IMR-90 (cell line): ENCODE measurements around the gene VILL. TPM values are rescaled to one million over a fixed set of nuclear protein-coding genes. Genes with fewer than 3 reads are reported as not detected.

ENCODE experiments used
- ATAC-seq: fragments of 200-7000 bp; cut with Tn5 transposase; 2 replicates; pipeline ENCODE4 v1.9.1; 2020; ENCODE audit warnings: low read depth, mild to moderate bottlenecking, moderate library complexity
- BruUV-seq: library from RNA; stranded (reverse); fragments of 400-500 nt; replicated peaks from 2 replicates; lab custom pipeline; 2021; lab: Mats Ljungman, UMichigan
- CTCF ChIA-PET: fragments of 300-600 bp; formaldehyde crosslinking; extraction: SDS; loops from one replicate; lab custom pipeline; 2021; ENCODE audit warnings: antibody characterized with exemption; lab: Yijun Ruan, JAX
- POLR2A ChIA-PET: fragments of 300-600 bp; sonication (Branson Sonifier 250); formaldehyde crosslinking; loops from one replicate; lab custom pipeline; 2022; ENCODE audit warnings: antibody characterized with exemption; ENCODE audit not compliant: unreplicated experiment; lab: Charles Lee
- DNase-seq: peaks from one replicate; pipeline ENCODE4 v3.0.0; 2013
- H2AFZ ChIP-seq: replicated peaks from 2 replicates; pipeline ENCODE3; 2013; ENCODE audit warnings: low read length, mild to moderate bottlenecking; ENCODE audit not compliant: poor library complexity
- H2AK5ac ChIP-seq: 2 replicates; pipeline ENCODE4 v1.6.1; 2013; ENCODE audit warnings: low read depth, low read length, inconsistent platforms
- H2AK9ac ChIP-seq: replicated peaks from 2 replicates; pipeline ENCODE3; 2013; ENCODE audit warnings: mild to moderate bottlenecking, low read depth, low read length, moderate library complexity; ENCODE audit not compliant: poor library complexity
- H2BK120ac ChIP-seq: 2 replicates; pipeline ENCODE4 v1.6.1; 2013; ENCODE audit warnings: low read depth, low read length, inconsistent platforms
- H2BK15ac ChIP-seq: 3 replicates; pipeline ENCODE4 v1.6.1; 2013; ENCODE audit warnings: low read depth, low read length, inconsistent platforms
- H2BK20ac ChIP-seq: 2 replicates; pipeline ENCODE4 v1.6.1; 2013; ENCODE audit warnings: low read depth, mild to moderate bottlenecking, inconsistent platforms, low read length, moderate library complexity
- H2BK5ac ChIP-seq: 2 replicates; pipeline ENCODE4 v1.6.1; 2013; ENCODE audit warnings: mild to moderate bottlenecking, low read depth, low read length, inconsistent platforms; ENCODE audit not compliant: poor library complexity, severe bottlenecking
- H3K14ac ChIP-seq: replicated peaks from 2 replicates; pipeline ENCODE4 v1.6.1; 2013; ENCODE audit warnings: low read depth, low read length, inconsistent platforms
- H3K18ac ChIP-seq: 2 replicates; pipeline ENCODE4 v1.6.1; 2013; ENCODE audit warnings: low read depth, low read length, control low read depth
- H3K23ac ChIP-seq: 2 replicates; pipeline ENCODE4 v1.6.1; 2013; ENCODE audit warnings: low read depth, low read length, inconsistent platforms
- H3K27ac ChIP-seq: 2 replicates; pipeline ENCODE4 v1.5.1; 2013; ENCODE audit warnings: mild to moderate bottlenecking, control low read depth, low read length; ENCODE audit not compliant: insufficient read depth
- H3K27me3 ChIP-seq: 2 replicates; pipeline ENCODE4 v1.6.1; 2013; ENCODE audit warnings: low read length; ENCODE audit not compliant: control insufficient read depth, insufficient read depth
- H3K36me3 ChIP-seq: 2 replicates; pipeline ENCODE4 v1.6.1; 2013; ENCODE audit warnings: low read length, mixed read lengths; ENCODE audit not compliant: control insufficient read depth, insufficient read depth
- H3K4ac ChIP-seq: 2 replicates; pipeline ENCODE4 v1.6.1; 2013; ENCODE audit warnings: low read depth, low read length, inconsistent platforms
- H3K4me1 ChIP-seq: 2 replicates; pipeline ENCODE4 v1.6.1; 2013; ENCODE audit warnings: low read length, mixed read lengths; ENCODE audit not compliant: control insufficient read depth, insufficient read depth
- H3K4me2 ChIP-seq: 2 replicates; pipeline ENCODE4 v1.6.1; 2013; ENCODE audit warnings: low read depth, mild to moderate bottlenecking, control low read depth, low read length, moderate library complexity
- H3K4me3 ChIP-seq: 2 replicates; pipeline ENCODE4 v1.5.1; 2013; ENCODE audit warnings: low read depth, mild to moderate bottlenecking, control low read depth, low read length, moderate library complexity; ENCODE audit not compliant: insufficient read depth
- H3K56ac ChIP-seq: 2 replicates; pipeline ENCODE4 v1.6.1; 2013; ENCODE audit warnings: low read length, inconsistent platforms; ENCODE audit not compliant: insufficient read depth; ENCODE audit errors: extremely low read depth
- H3K79me1 ChIP-seq, 2 experiments: 2 replicates each; pipeline ENCODE4 v1.6.1; 2013; ENCODE audit warnings: low read length in 2 of 2, inconsistent platforms in 1 of 2, low read depth in 1 of 2
- H3K9ac ChIP-seq: 2 replicates; pipeline ENCODE4 v1.6.1; 2013; ENCODE audit warnings: low read depth, low read length, control low read depth
- H3K9me1 ChIP-seq: 2 replicates; pipeline ENCODE4 v1.6.1; 2013; ENCODE audit warnings: low read length, inconsistent platforms; ENCODE audit not compliant: insufficient read depth
- H3K9me3 ChIP-seq: 2 replicates; pipeline ENCODE4 v1.6.1; 2013; ENCODE audit warnings: low read length; ENCODE audit not compliant: control insufficient read depth, insufficient read depth
- H4K20me1 ChIP-seq: 2 replicates; pipeline ENCODE4 v1.6.1; 2013; ENCODE audit warnings: low read length, inconsistent platforms; ENCODE audit not compliant: insufficient read depth
- H4K5ac ChIP-seq: 2 replicates; pipeline ENCODE4 v1.6.1; 2013; ENCODE audit warnings: mild to moderate bottlenecking, low read depth, low read length, control low read depth
- H4K8ac ChIP-seq, 2 experiments: 2 replicates each; pipeline ENCODE4 v1.6.1; 2013; ENCODE audit warnings: low read depth in 2 of 2, low read length in 2 of 2, control low read depth in 1 of 2, inconsistent platforms in 1 of 2
- H4K91ac ChIP-seq: 2 replicates; pipeline ENCODE4 v1.6.1; 2013; ENCODE audit warnings: low read depth, low read length, inconsistent platforms; ENCODE audit not compliant: insufficient read depth
- CEBPB ChIP-seq: IDR thresholded peaks from 2 replicates; pipeline ENCODE4 v1.6.1; 2012; ENCODE audit warnings: low read depth, low read length, improper control_type of control experiment
- CHD1 ChIP-seq: IDR thresholded peaks from 2 replicates; pipeline ENCODE4 v1.6.1; 2012; ENCODE audit warnings: low read depth, low read length, improper control_type of control experiment
- CTCF ChIP-seq: conservative IDR thresholded peaks from 2 replicates; pipeline ENCODE4 v1.5.1; 2012; ENCODE audit warnings: mild to moderate bottlenecking, low read depth, low read length, improper control_type of control experiment
- FOS ChIP-seq: fragments of 150-350 bp; IDR thresholded peaks from 2 replicates; pipeline ENCODE4 v1.6.1; 2016; ENCODE audit warnings: low read depth, low read length
- MAFK ChIP-seq: IDR thresholded peaks from 2 replicates; pipeline ENCODE4 v1.6.1; 2012; ENCODE audit warnings: low read depth, low read length, improper control_type of control experiment
- MAZ ChIP-seq: IDR thresholded peaks from 2 replicates; pipeline ENCODE4 v1.6.1; 2012; ENCODE audit warnings: low read depth, mild to moderate bottlenecking, low read length, improper control_type of control experiment, moderate library complexity, borderline replicate concordance
- MXI1 ChIP-seq: IDR thresholded peaks from 2 replicates; pipeline ENCODE4 v1.6.1; 2012; ENCODE audit warnings: low read depth, mild to moderate bottlenecking, low read length, moderate library complexity, borderline replicate concordance
- NFE2L2 ChIP-seq: fragments of 150-350 bp; IDR thresholded peaks from 2 replicates; pipeline ENCODE4 v1.6.1; 2016; ENCODE audit warnings: low read depth, mild to moderate bottlenecking, low read length
- POLR2A ChIP-seq: IDR thresholded peaks from 2 replicates; pipeline ENCODE4 v1.6.1; 2012; ENCODE audit warnings: mild to moderate bottlenecking, low read depth, low read length
- RAD21 ChIP-seq: IDR thresholded peaks from 2 replicates; pipeline ENCODE4 v1.6.1; 2012; ENCODE audit warnings: low read length, improper control_type of control experiment
- RCOR1 ChIP-seq: IDR thresholded peaks from 2 replicates; pipeline ENCODE4 v1.6.1; 2012; ENCODE audit warnings: mild to moderate bottlenecking, low read length, improper control_type of control experiment; ENCODE audit not compliant: insufficient replicate concordance
- RFX5 ChIP-seq: IDR thresholded peaks from 2 replicates; pipeline ENCODE4 v1.8.0; 2012; ENCODE audit warnings: low read depth, mild to moderate bottlenecking, low read length, moderate library complexity
- SMC3 ChIP-seq: fragments of 150-350 bp; IDR thresholded peaks from 2 replicates; pipeline ENCODE4 v1.6.1; 2016; ENCODE audit warnings: low read depth, mild to moderate bottlenecking, antibody characterized with exemption, low read length, moderate library complexity
- USF2 ChIP-seq: fragments of 150-350 bp; IDR thresholded peaks from 2 replicates; pipeline ENCODE4 v1.6.1; 2017; ENCODE audit warnings: mild to moderate bottlenecking, antibody characterized with exemption, low read length, low read depth
- WGBS, 2 experiments: methylation state at CpG; one replicate each; pipeline versions ENCODE4 v1.1.5 to v1.1.7; 2013; ENCODE audit warnings: missing lambda C conversion rate in 2 of 2; ENCODE audit not compliant: insufficient read length in 1 of 2; ENCODE audit errors: extremely low coverage in 2 of 2; 5-methylcytosine and 5-hydroxymethylcytosine counted together
- dilution Hi-C: fragments of 300-500 bp; cut with HindIII; formaldehyde crosslinking; loops from one replicate; pipeline ENCODE4 v1.14.3; 2018; ENCODE audit warnings: low sequenced_read_pairs; ENCODE audit not compliant: unreplicated experiment
- in situ Hi-C: fragments of 300-500 bp; cut with MboI; formaldehyde crosslinking; loops from 3 replicates; pipeline ENCODE4 v1.14.3; 2019; ENCODE audit warnings: low sequenced_read_pairs, inconsistent platforms, mixed read lengths
- intact Hi-C: fragments of 100-400 bp; cut with micrococcal nuclease; formaldehyde crosslinking; loops from 2 replicates; pipeline ENCODE4 v1.10.0; 2022
- polyA plus RNA-seq, 3 experiments: library from polyadenylated mRNA; depleted of rRNA; stranded (reverse); fragments of >200 nt; gene quantifications; 2 replicates each; pipeline ENCODE4 v1.2.3, GENCODE V29; 2012; ENCODE audit warnings: low replicate concordance in 1 of 3
- total RNA-seq: library from RNA; depleted of rRNA; stranded (reverse); fragments of >200 nt; gene quantifications from 2 replicates; pipeline ENCODE4 v1.2.3, GENCODE V29; 2012

The VILL gene
- total and polyA plus RNA-seq, 2 of the 4 experiments (the other 2 are of a cell fraction), result 2.3 to 4.7 TPM

GRCh38 chr3:37954881-37955280 is 35.7 kb upstream of the VILL start (continued):
- TF ChIP-seq CTCF, result no peak

- CTCF ChIA-PET, result interaction anchor here (0.6 to 1.6 kb wide), 2 partner anchors 11 to 100 kb away, joined by 3 to 5 read pairs; no protein-coding TSS in a partner anchor
- peaks cover 8% of the 10 kb centered on the region for H3K4me1 ChIP-seq
- peak overlapping the region; percentile 82; the same call in 1 of the 2 replicates for H3K18ac ChIP-seq
- H2BK120ac ChIP-seq, result peak overlapping the region; percentile 17
- dilution Hi-C loops (no loop called here), intact Hi-C loops (no loop called here), in situ Hi-C loops (no loop called here)
- H2AK5ac ChIP-seq, result no peak overlapping the region
- H2BK20ac ChIP-seq, result peak overlapping the region; percentile 29; the same call in 1 of the 2 replicates
- H3K36me3 ChIP-seq, result peaks cover 4% of the 10 kb centered on the region
- H3K14ac ChIP-seq, result peak overlapping the region; percentile 78
- peak overlapping the region; percentile 26; the same call in 1 of the 2 replicates for H3K56ac ChIP-seq
- no peak overlapping the region for H3K4me2 ChIP-seq
- H2BK15ac ChIP-seq, result no peak overlapping the region
- H4K5ac ChIP-seq, result peak overlapping the region; percentile 84; the same call in 1 of the 2 replicates
- H4K8ac ChIP-seq, result peak overlapping the region in 1 of 2 experiments; percentile 14; a peak in 1 of 4 replicates
- H4K91ac ChIP-seq, result peak overlapping the region; percentile 66; the same call in 1 of the 2 replicates
- ATAC-seq (no peak), DNase-seq (no peak)
- H2AFZ ChIP-seq, result no peak overlapping the region
- peaks cover 8 to 16% of the 10 kb centered on the region in 2 experiments; a peak in 2 of 4 replicates for H3K79me1 ChIP-seq
- no TSS peak for BruUV-seq
- peak overlapping the region; percentile 66 for H3K4ac ChIP-seq
- peaks cover 9% of the 10 kb centered on the region for H3K9me1 ChIP-seq
- H3K27me3 ChIP-seq, result no peaks in the 10 kb centered on the region
- peak overlapping the region; percentile 34 for H2BK5ac ChIP-seq
- no peaks in the 10 kb centered on the region for H4K20me1 ChIP-seq
- H3K9ac ChIP-seq, result 0 out of 2 replicates have a peak overlapping the region, but pooled peaks have one; percentile 27
- no peak overlapping the region for H3K23ac ChIP-seq
- peak overlapping the region; percentile 60; the same call in 1 of the 2 replicates for H3K27ac ChIP-seq
- 100% methylated on average over 1 of the region's 3 CpGs; no CpG with 5 or more reads in 1 of the 2 experiments for WGBS, 2 experiments
- no peak overlapping the region for H2AK9ac ChIP-seq
- no peaks in the 10 kb centered on the region for H3K9me3 ChIP-seq
- POLR2A ChIA-PET, result no interaction called here
- no peak overlapping the region for H3K4me3 ChIP-seq
- TF ChIP-seq CHD1 (no peak), MXI1 (no peak), RFX5 (no peak), RCOR1 (no peak), FOS (no peak), USF2 (no peak), POLR2A (no peak), MAZ (no peak), SMC3 (no peak), RAD21 (no peak), CEBPB (no peak), NFE2L2 (no peak), MAFK (no peak)
Observed at GRCh38 chr3:37955918-37956707, 34.5 kb upstream of the VILL start.
